A549 (cell line): ENCODE data around the gene MYO5C. TPM values are rescaled to one million over a fixed set of nuclear protein-coding genes. Genes with fewer than 3 reads are reported as not detected.
A peak's percentile ranks its signal among the peaks of the same experiment; 100 is the strongest.

ENCODE experiments used
- ATAC-seq, 2 experiments: fragments of 200-7000 bp in 1 of 2; fragments of >200 bp in 1 of 2; cut with Nextera tagmentation in 1 of 2; cut with Tn5 transposase in 1 of 2; 3 replicates each; pipeline versions ENCODE4 v1.8.0 to v1.9.1; 2018 to 2020; ENCODE audit warnings: mild to moderate bottlenecking in 1 of 2, moderate library complexity in 1 of 2
- CTCF ChIA-PET: fragments of 300-600 bp; sonication (Branson Sonifier 250); formaldehyde crosslinking; extraction: SDS; loops from one replicate; lab custom pipeline; 2021; ENCODE audit warnings: antibody characterized with exemption, inconsistent platforms; lab: Yijun Ruan, JAX
- POLR2A ChIA-PET: fragments of 350-600 bp; formaldehyde crosslinking; extraction: SDS; loops from one replicate; lab custom pipeline; 2021; ENCODE audit warnings: antibody characterized with exemption, inconsistent platforms; lab: Yijun Ruan, JAX
- DNase-seq, 2 experiments: peaks; one replicate each; pipeline versions ENCODE4 v3.0.0 to v3.0.0-alpha.2; 2011 to 2016; ENCODE audit warnings: low read depth in 1 of 2, low spot score in 1 of 2
- FAIRE-seq: peaks from 2 replicates; lab custom pipeline; 2011; peaks lifted over from hg19 to GRCh38; lab: Jason Lieb, UNC
- H3K27ac ChIP-seq, 2 experiments: fragments of >200 bp; sonication (Bioruptor Twin); formaldehyde crosslinking; 3 replicates each; pipeline ENCODE4 v1.5.1; 2016 to 2017
- H3K4me1 ChIP-seq: fragments of >200 bp; sonication (Bioruptor Twin); formaldehyde crosslinking; 3 replicates; pipeline ENCODE4 v1.6.1; 2016
- H3K4me2 ChIP-seq: fragments of >200 bp; sonication (Bioruptor Twin); formaldehyde crosslinking; 3 replicates; pipeline ENCODE4 v1.6.1; 2016
- H3K4me3 ChIP-seq: fragments of >200 bp; sonication (Bioruptor Twin); formaldehyde crosslinking; 3 replicates; pipeline ENCODE4 v1.5.1; 2016
- H3K9me3 ChIP-seq: fragments of >200 bp; sonication (Bioruptor Twin); formaldehyde crosslinking; 3 replicates; pipeline ENCODE4 v1.6.1; 2016
- ATOH8 ChIP-seq: fragments of 250-450 bp; sonication (Bioruptor Pico); IDR thresholded peaks from 2 replicates; pipeline ENCODE4 v1.5.0; 2020; ENCODE audit warnings: low read depth, mild to moderate bottlenecking, moderate library complexity
- BHLHE40 ChIP-seq: IDR thresholded peaks from 2 replicates; pipeline ENCODE4 v1.6.1; 2012; ENCODE audit warnings: low read depth, low read length, inconsistent platforms
- CBX2 ChIP-seq: fragments of 200-600 bp; sonication (generic); IDR thresholded peaks from 2 replicates; pipeline ENCODE4 v1.6.1; 2016; ENCODE audit warnings: low read depth, mild to moderate bottlenecking, borderline replicate concordance
- CHD2 ChIP-seq: fragments of 150-350 bp; IDR thresholded peaks from 2 replicates; pipeline ENCODE4 v1.6.1; 2014; ENCODE audit warnings: low read length; ENCODE audit not compliant: partially characterized antibody
- CHD4 ChIP-seq: fragments of 200-600 bp; sonication (generic); IDR thresholded peaks from 2 replicates; pipeline ENCODE4 v1.6.1; 2016; ENCODE audit warnings: antibody characterized with exemption, mild to moderate bottlenecking, borderline replicate concordance
- EHF ChIP-seq: fragments of 250-450 bp; sonication (Bioruptor Pico); IDR thresholded peaks from 2 replicates; pipeline ENCODE4 v1.5.0; 2020; ENCODE audit warnings: mild to moderate bottlenecking
- EHMT2 ChIP-seq: fragments of 200-600 bp; sonication (generic); IDR thresholded peaks from 2 replicates; pipeline ENCODE4 v1.6.1; 2016; ENCODE audit warnings: antibody characterized with exemption, low read depth, mild to moderate bottlenecking, moderate library complexity
- GATA3 ChIP-seq: IDR thresholded peaks from 2 replicates; pipeline ENCODE4 v1.6.1; 2012; ENCODE audit warnings: borderline replicate concordance
- HMGXB4 ChIP-seq: fragments of 250-450 bp; sonication (Bioruptor Pico); IDR thresholded peaks from 2 replicates; pipeline ENCODE4 v1.5.0; 2021; ENCODE audit warnings: mild to moderate bottlenecking, moderate library complexity, borderline replicate concordance
- HOXA7 ChIP-seq: fragments of 250-450 bp; sonication (Bioruptor Pico); IDR thresholded peaks from 2 replicates; pipeline ENCODE4 v1.5.0; 2020; ENCODE audit warnings: mild to moderate bottlenecking, moderate library complexity
- HOXB13 ChIP-seq: fragments of 250-450 bp; sonication (Bioruptor Pico); IDR thresholded peaks from 2 replicates; pipeline ENCODE4 v1.5.0; 2020; ENCODE audit warnings: low read depth, mild to moderate bottlenecking, moderate library complexity
- JUN ChIP-seq, 2 experiments: fragments of >200 bp; sonication (Bioruptor Twin); formaldehyde crosslinking; IDR thresholded peaks; 2 replicates in 1 of 2; 3 replicates in 1 of 2; pipeline ENCODE4 v1.6.1; 2016 to 2017
- JUNB ChIP-seq: fragments of >200 bp; sonication (Bioruptor Twin); formaldehyde crosslinking; IDR thresholded peaks from 2 replicates; pipeline ENCODE4 v1.6.1; 2016
- KDM5A ChIP-seq: fragments of 200-600 bp; sonication (generic); IDR thresholded peaks from 2 replicates; pipeline ENCODE4 v1.6.1; 2016; ENCODE audit warnings: antibody characterized with exemption, mild to moderate bottlenecking
- PHF8 ChIP-seq: fragments of 200-600 bp; sonication (generic); IDR thresholded peaks from 2 replicates; pipeline ENCODE4 v1.6.1; 2016; ENCODE audit warnings: low read depth, mild to moderate bottlenecking, antibody characterized with exemption, moderate library complexity, borderline replicate concordance
- POLR2AphosphoS2 ChIP-seq: conservative IDR thresholded peaks from 2 replicates; pipeline ENCODE4 v1.6.1; 2012; ENCODE audit warnings: low read length, improper control_type of control experiment, inconsistent platforms
- RNF2 ChIP-seq: fragments of 200-600 bp; sonication (generic); IDR thresholded peaks from 2 replicates; pipeline ENCODE4 v1.6.1; 2016; ENCODE audit warnings: low read depth, mild to moderate bottlenecking, antibody characterized with exemption, moderate library complexity, borderline replicate concordance
- SMC3 ChIP-seq: fragments of >200 bp; sonication (Bioruptor Twin); formaldehyde crosslinking; IDR thresholded peaks from 3 replicates; pipeline ENCODE4 v1.6.1; 2018; ENCODE audit warnings: inconsistent platforms
- SREBF2 ChIP-seq: fragments of 450-650 bp; IDR thresholded peaks from 2 replicates; pipeline ENCODE4 v1.6.1; 2014; ENCODE audit warnings: mild to moderate bottlenecking, moderate library complexity
- USF2 ChIP-seq: fragments of 450-650 bp; IDR thresholded peaks from 2 replicates; pipeline ENCODE4 v1.6.1; 2014; ENCODE audit warnings: antibody characterized with exemption
- WGBS: methylation state at CpG from one replicate; pipeline ENCODE4 v1.1.6; 2017; ENCODE audit errors: missing lambda C conversion rate; 5-methylcytosine and 5-hydroxymethylcytosine counted together
- polyA plus RNA-seq, 4 experiments: library from polyadenylated mRNA; depleted of rRNA in 3 of 4; stranded (reverse); fragments of >200 nt; fragmentation: RNase III in 1 of 4; extraction: RNeasy Plus Mini Kit Qiagen cat#74134 plus additional on column Dnase treatment in 1 of 4; gene quantifications; 2 replicates in 3 of 4; 3 replicates in 1 of 4; pipeline ENCODE4 v1.2.3, GENCODE V29; 2011 to 2017
- TF ChIP-seq, protein P1 (sequence below): IDR thresholded peaks from 2 replicates; pipeline ENCODE4 v1.6.1; 2012; ENCODE audit warnings: low read depth, borderline replicate concordance
- TF ChIP-seq, protein P2 (sequence below): IDR thresholded peaks from 2 replicates; pipeline ENCODE4 v1.6.1; 2012
- TF ChIP-seq, protein P3 (sequence below): fragments of >200 bp; sonication (Bioruptor Twin); formaldehyde crosslinking; IDR thresholded peaks from 3 replicates; pipeline ENCODE4 v1.5.1; 2016
- TF ChIP-seq, protein P4 (sequence below): IDR thresholded peaks from 2 replicates; pipeline ENCODE4 v1.6.1; 2012

The MYO5C gene
- polyA plus RNA-seq, 2 of the 4 experiments (the other 2 are of a cell fraction) = 6.2 to 27.6 TPM

DNA sequence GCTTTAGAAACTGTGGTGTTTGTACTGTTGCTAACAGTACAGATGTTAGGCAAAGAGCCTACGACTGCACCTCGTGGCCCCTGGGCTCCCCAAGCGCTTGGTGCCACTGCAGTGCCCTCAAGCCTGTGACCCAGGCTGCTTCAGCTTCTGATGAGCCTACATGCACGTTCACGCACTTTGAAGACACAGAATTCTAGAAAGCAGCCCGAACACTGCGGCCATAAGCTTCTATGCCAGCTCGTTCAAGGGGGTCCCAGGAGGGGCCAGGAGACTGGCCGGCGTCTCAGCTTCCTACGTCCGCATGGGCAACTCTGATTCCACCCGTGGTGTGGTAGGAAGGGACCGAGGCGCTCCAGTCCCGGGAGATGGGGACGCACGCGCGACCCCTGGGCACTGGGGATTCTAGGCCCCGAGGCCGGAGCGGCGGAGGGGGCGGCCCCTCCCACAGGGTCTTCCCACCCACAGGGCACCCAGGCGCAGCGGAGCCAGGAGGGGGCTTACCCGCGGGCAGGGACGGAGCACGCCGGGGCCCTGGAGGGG is 653 bp downstream of the MYO5C start:
- H3K4me1 ChIP-seq = peaks cover 33% of the 10 kb centered on the region
- ATAC-seq (peak; percentile 26 to 32), DNase-seq (peak in 1 of 2 experiments; percentile 21), FAIRE-seq (no peak)
- 52% methylated on average over 3 of the region's 32 CpGs for WGBS
- TF ChIP-seq USF2 (no peak), HOXA7 (CRISPR knock-in tag) (no peak), CHD2 (no peak), BHLHE40 (no peak), GATA3 (no peak), HMGXB4 (CRISPR knock-in tag) (no peak), EHF (CRISPR knock-in tag) (no peak), CBX2 (no peak), JUNB (no peak), SMC3 (no peak)
- TF ChIP-seq, protein P1, sequence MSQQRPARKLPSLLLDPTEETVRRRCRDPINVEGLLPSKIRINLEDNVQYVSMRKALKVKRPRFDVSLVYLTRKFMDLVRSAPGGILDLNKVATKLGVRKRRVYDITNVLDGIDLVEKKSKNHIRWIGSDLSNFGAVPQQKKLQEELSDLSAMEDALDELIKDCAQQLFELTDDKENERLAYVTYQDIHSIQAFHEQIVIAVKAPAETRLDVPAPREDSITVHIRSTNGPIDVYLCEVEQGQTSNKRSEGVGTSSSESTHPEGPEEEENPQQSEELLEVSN = peak; percentile 44; the same call in 1 of the 2 replicates
- TF ChIP-seq, protein P2, sequence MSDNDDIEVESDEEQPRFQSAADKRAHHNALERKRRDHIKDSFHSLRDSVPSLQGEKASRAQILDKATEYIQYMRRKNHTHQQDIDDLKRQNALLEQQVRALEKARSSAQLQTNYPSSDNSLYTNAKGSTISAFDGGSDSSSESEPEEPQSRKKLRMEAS = peak; percentile 55; the same call in 1 of the 2 replicates
- H3K4me3 ChIP-seq = peak overlapping the region; percentile 76
- peak overlapping the region; percentile 88 to 89 for H3K27ac ChIP-seq
- ChIA-PET POLR2A (interaction anchor here (0.6 to 1.8 kb wide), 3 partner anchors 10 to 247 kb away, joined by 3 to 4 read pairs (median 3); partner anchors contain the start of gene MYO5A), CTCF (interaction anchor here (0.6 to 2.8 kb wide), 5 partner anchors 9 to 645 kb away, joined by 3 to 22 read pairs (median 4); no protein-coding TSS in a partner anchor)
- H3K9me3 ChIP-seq = no peaks in the 10 kb centered on the region
- peak overlapping the region; percentile 99 for H3K4me2 ChIP-seq

DNA sequence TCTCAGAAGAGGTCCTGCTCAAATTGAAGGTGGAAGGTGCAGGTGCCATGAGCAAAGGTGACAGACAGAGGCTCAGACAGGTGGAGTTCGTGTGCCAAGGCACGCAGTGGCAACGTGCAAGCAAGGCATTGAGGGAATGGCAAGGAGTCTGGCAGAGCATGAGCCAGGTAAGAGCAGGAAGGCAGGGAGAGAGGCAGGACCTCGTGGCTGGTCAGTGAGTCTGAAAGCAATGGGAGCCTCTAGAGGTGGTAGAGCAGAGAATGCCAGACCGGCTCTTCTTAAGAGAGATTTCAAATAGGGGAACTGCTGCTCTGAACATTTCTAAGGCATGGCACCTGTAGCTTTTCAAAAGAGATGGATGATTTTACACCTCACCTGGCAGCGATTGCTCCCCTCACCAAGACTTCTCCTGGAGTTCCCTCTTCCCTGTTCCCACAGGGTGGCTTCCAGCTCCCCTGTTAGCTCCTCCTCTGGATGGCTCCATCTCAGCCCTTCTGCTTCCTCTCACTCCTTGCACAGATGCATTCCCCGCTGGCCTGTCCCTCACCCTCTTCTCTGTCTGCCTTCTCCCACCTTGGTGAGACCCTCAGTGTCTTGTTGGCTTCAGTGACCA is 2.7 kb downstream of the MYO5C start:
- H3K9me3 ChIP-seq = no peaks in the 10 kb centered on the region
- WGBS = 82% methylated on average over 7 of the region's 7 CpGs
- CTCF ChIA-PET = interaction anchor here (1.5 kb wide), 1 partner anchor 37 kb away, joined by 10 read pairs; no protein-coding TSS in a partner anchor
- H3K4me3 ChIP-seq = no peak overlapping the region
- ATAC-seq (no peak), FAIRE-seq (no peak), DNase-seq (peak in 1 of 2 experiments; percentile 46)
- peaks cover 50% of the 10 kb centered on the region for H3K4me1 ChIP-seq
- H3K27ac ChIP-seq = peak overlapping the region in 1 of 2 experiments; percentile 24; a peak in 2 of 6 replicates
- H3K4me2 ChIP-seq = peak overlapping the region; percentile 99; the same call in 1 of the 3 replicates
- POLR2A ChIA-PET = no interaction called here
- no peak for TF ChIP-seq EHMT2
- TF ChIP-seq PHF8 = no peak
- TF ChIP-seq POLR2AphosphoS2 = no peak
- TF ChIP-seq, protein P3, sequence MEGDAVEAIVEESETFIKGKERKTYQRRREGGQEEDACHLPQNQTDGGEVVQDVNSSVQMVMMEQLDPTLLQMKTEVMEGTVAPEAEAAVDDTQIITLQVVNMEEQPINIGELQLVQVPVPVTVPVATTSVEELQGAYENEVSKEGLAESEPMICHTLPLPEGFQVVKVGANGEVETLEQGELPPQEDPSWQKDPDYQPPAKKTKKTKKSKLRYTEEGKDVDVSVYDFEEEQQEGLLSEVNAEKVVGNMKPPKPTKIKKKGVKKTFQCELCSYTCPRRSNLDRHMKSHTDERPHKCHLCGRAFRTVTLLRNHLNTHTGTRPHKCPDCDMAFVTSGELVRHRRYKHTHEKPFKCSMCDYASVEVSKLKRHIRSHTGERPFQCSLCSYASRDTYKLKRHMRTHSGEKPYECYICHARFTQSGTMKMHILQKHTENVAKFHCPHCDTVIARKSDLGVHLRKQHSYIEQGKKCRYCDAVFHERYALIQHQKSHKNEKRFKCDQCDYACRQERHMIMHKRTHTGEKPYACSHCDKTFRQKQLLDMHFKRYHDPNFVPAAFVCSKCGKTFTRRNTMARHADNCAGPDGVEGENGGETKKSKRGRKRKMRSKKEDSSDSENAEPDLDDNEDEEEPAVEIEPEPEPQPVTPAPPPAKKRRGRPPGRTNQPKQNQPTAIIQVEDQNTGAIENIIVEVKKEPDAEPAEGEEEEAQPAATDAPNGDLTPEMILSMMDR = no peak
- TF ChIP-seq JUN (IDR thresholded peaks at IDR 0.05) = no peak
- no peak for TF ChIP-seq CHD4
- TF ChIP-seq KDM5A = no peak
- TF ChIP-seq, protein P4, sequence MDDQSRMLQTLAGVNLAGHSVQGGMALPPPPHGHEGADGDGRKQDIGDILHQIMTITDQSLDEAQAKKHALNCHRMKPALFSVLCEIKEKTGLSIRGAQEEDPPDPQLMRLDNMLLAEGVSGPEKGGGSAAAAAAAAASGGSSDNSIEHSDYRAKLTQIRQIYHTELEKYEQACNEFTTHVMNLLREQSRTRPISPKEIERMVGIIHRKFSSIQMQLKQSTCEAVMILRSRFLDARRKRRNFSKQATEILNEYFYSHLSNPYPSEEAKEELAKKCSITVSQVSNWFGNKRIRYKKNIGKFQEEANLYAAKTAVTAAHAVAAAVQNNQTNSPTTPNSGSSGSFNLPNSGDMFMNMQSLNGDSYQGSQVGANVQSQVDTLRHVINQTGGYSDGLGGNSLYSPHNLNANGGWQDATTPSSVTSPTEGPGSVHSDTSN = no peak
- no peak for TF ChIP-seq ATOH8 (CRISPR knock-in tag)
- no peak for TF ChIP-seq SREBF2
- no peak for TF ChIP-seq RNF2
- TF ChIP-seq CHD2 = no peak
- TF ChIP-seq EHF (CRISPR knock-in tag) = no peak
- TF ChIP-seq HOXB13 (CRISPR knock-in tag) = no peak
- TF ChIP-seq, all 56 proteins: peak for 0
